H1 (cell line): ENCODE results near the gene CEACAM16. TPM values are rescaled to one million over a fixed set of nuclear protein-coding genes. Genes with fewer than 3 reads are reported as not detected.

ENCODE experiments used
- CHD2 ChIP-seq: IDR thresholded peaks from 2 replicates; pipeline ENCODE4 v1.6.1; 2012; ENCODE audit warnings: low read length, improper control_type of control experiment
- NANOG ChIP-seq: IDR thresholded peaks from 2 replicates; pipeline ENCODE4 v1.6.1; 2011; ENCODE audit warnings: low read length, low read depth, mild to moderate bottlenecking, inconsistent platforms; ENCODE audit not compliant: insufficient read depth, poor library complexity, severe bottlenecking
- NRF1 ChIP-seq: IDR thresholded peaks from 2 replicates; pipeline ENCODE4 v1.6.1; 2011; ENCODE audit warnings: mild to moderate bottlenecking, low read depth, low read length, improper control_type of control experiment
- POLR2AphosphoS5 ChIP-seq: IDR thresholded peaks from 2 replicates; pipeline ENCODE4 v1.6.1; 2011; ENCODE audit warnings: low read depth, low read length
- SP2 ChIP-seq: IDR thresholded peaks from 2 replicates; pipeline ENCODE4 v1.6.1; 2012; ENCODE audit warnings: mild to moderate bottlenecking, low read length, inconsistent platforms
- TAF1 ChIP-seq: IDR thresholded peaks from 2 replicates; pipeline ENCODE4 v1.6.1; 2011; ENCODE audit warnings: mild to moderate bottlenecking, low read depth, low read length
- TBP ChIP-seq: IDR thresholded peaks from 2 replicates; pipeline ENCODE4 v1.6.1; 2011; ENCODE audit warnings: low read depth, low read length, improper control_type of control experiment
- polyA plus RNA-seq, 7 experiments: library from polyadenylated mRNA; depleted of rRNA in 3 of 7; stranded (reverse) in 5 of 7; unstranded in 2 of 7; fragments of >200 nt in 5 of 7; fragments of 200-250 nt in 2 of 7; gene quantifications; 1 replicate in 5 of 7; 2 replicates in 1 of 7; 4 replicates in 1 of 7; pipeline versions ENCODE4 v1.2.1 to v1.2.3, GENCODE V29; 2011 to 2013; ENCODE audit warnings: missing spikeins in 2 of 7, mixed read lengths in 2 of 7
- total RNA-seq: library from RNA; stranded (reverse); fragmentation: NEBNext Ultra II Directional; extraction: Animal tissue kit (Norgen Biotek cat#: 25700); gene quantifications from 2 replicates; pipeline ENCODE4 v1.2.1, GENCODE V29; 2021
- TF ChIP-seq, protein P1 (sequence below), 3 experiments: IDR thresholded peaks; 1 replicate in 2 of 3; 2 replicates in 1 of 3; pipeline versions ENCODE4 v1.5.1 to v1.6.1; 2011; ENCODE audit warnings: low read length in 3 of 3, mild to moderate bottlenecking in 3 of 3, inconsistent platforms in 2 of 3, low read depth in 1 of 3, moderate library complexity in 1 of 3; ENCODE audit not compliant: insufficient read depth in 1 of 3; ENCODE audit errors: control extremely low read depth in 1 of 3
- TF ChIP-seq, protein P2 (sequence below): IDR thresholded peaks from 2 replicates; pipeline ENCODE4 v1.6.1; 2012; ENCODE audit warnings: inconsistent platforms

CEACAM16 gene
- total and polyA plus RNA-seq, 2 of the 8 experiments (the other 6 are each of a cell fraction or from before 2014, with no cell fraction given), result not detected

- TF ChIP-seq, protein P1, sequence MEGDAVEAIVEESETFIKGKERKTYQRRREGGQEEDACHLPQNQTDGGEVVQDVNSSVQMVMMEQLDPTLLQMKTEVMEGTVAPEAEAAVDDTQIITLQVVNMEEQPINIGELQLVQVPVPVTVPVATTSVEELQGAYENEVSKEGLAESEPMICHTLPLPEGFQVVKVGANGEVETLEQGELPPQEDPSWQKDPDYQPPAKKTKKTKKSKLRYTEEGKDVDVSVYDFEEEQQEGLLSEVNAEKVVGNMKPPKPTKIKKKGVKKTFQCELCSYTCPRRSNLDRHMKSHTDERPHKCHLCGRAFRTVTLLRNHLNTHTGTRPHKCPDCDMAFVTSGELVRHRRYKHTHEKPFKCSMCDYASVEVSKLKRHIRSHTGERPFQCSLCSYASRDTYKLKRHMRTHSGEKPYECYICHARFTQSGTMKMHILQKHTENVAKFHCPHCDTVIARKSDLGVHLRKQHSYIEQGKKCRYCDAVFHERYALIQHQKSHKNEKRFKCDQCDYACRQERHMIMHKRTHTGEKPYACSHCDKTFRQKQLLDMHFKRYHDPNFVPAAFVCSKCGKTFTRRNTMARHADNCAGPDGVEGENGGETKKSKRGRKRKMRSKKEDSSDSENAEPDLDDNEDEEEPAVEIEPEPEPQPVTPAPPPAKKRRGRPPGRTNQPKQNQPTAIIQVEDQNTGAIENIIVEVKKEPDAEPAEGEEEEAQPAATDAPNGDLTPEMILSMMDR (IDR thresholded peaks at IDR 0.05; ENCODE audit: control extremely low read depth in 1 of 3, insufficient read depth in 1 of 3, low read depth in 1 of 3, low read length in 3 of 3), result no peak
- TF ChIP-seq NANOG, result no peak
- TF ChIP-seq, protein P2, sequence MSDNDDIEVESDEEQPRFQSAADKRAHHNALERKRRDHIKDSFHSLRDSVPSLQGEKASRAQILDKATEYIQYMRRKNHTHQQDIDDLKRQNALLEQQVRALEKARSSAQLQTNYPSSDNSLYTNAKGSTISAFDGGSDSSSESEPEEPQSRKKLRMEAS, result no peak
- no peak for TF ChIP-seq TAF1
- TF ChIP-seq CHD2, result no peak
- TF ChIP-seq TBP, result no peak
- no peak for TF ChIP-seq NRF1
- TF ChIP-seq SP2, result no peak
- no peak for TF ChIP-seq POLR2AphosphoS5
These were observed 49.3 kb upstream of the CEACAM16 start (continued) for GRCh38 chr19:44649578-44650145.
